PFSK-1 (cell line): ENCODE data around the gene RHOG.

Source experiments
- FOXP2 ChIP-seq: optimal IDR thresholded peaks from 2 replicates; pipeline ENCODE3; 2011; ENCODE audit warnings: borderline replicate concordance, control low read depth, inconsistent platforms; ENCODE audit not compliant: insufficient read depth; ENCODE audit errors: extremely low read length, extremely low read depth
- POLR2AphosphoS5 ChIP-seq: IDR thresholded peaks from 2 replicates; pipeline ENCODE4 v1.6.1; 2012; ENCODE audit warnings: low read depth, mild to moderate bottlenecking, control low read depth, low read length, moderate library complexity
- SIN3A ChIP-seq: IDR thresholded peaks from 2 replicates; pipeline ENCODE4 v1.6.1; 2012; ENCODE audit warnings: mild to moderate bottlenecking, low read length, moderate library complexity, borderline replicate concordance; ENCODE audit not compliant: insufficient read depth
- TAF1 ChIP-seq: IDR thresholded peaks from 2 replicates; pipeline ENCODE4 v1.6.1; 2012; ENCODE audit warnings: low read length, control low read depth, borderline replicate concordance; ENCODE audit not compliant: insufficient read depth
- TF ChIP-seq, protein P1 (sequence below), 2 experiments: IDR thresholded peaks; 2 replicates each; pipeline versions ENCODE4 v1.6.1 to v1.8.0; 2011 to 2012; ENCODE audit warnings: low read depth in 2 of 2, low read length in 2 of 2, control low read depth in 1 of 2, inconsistent platforms in 1 of 2, mild to moderate bottlenecking in 1 of 2, moderate library complexity in 1 of 2; ENCODE audit not compliant: insufficient read depth in 1 of 2

DNA sequence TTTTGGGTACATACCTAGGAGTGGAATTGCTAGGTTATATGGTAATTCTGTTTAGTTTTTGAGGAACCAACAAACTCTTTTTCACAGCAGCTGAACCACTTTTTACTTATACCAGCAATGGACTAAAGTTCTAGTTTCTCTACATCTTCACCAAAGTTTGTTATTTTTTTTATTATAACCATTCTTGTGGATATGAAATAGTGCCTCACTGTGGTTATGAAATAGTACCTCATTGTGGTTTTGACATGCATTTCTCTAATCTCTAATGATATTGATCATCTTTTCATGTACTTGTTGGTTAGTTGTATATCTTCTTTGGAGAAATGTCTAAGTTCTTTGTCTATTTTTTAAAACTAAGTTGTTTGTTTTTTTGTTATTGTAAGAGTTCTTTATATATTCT, 41.9 kb upstream of the RHOG start:
- TF ChIP-seq TAF1: no peak
- TF ChIP-seq POLR2AphosphoS5: no peak
- TF ChIP-seq SIN3A: no peak
- TF ChIP-seq, protein P1, sequence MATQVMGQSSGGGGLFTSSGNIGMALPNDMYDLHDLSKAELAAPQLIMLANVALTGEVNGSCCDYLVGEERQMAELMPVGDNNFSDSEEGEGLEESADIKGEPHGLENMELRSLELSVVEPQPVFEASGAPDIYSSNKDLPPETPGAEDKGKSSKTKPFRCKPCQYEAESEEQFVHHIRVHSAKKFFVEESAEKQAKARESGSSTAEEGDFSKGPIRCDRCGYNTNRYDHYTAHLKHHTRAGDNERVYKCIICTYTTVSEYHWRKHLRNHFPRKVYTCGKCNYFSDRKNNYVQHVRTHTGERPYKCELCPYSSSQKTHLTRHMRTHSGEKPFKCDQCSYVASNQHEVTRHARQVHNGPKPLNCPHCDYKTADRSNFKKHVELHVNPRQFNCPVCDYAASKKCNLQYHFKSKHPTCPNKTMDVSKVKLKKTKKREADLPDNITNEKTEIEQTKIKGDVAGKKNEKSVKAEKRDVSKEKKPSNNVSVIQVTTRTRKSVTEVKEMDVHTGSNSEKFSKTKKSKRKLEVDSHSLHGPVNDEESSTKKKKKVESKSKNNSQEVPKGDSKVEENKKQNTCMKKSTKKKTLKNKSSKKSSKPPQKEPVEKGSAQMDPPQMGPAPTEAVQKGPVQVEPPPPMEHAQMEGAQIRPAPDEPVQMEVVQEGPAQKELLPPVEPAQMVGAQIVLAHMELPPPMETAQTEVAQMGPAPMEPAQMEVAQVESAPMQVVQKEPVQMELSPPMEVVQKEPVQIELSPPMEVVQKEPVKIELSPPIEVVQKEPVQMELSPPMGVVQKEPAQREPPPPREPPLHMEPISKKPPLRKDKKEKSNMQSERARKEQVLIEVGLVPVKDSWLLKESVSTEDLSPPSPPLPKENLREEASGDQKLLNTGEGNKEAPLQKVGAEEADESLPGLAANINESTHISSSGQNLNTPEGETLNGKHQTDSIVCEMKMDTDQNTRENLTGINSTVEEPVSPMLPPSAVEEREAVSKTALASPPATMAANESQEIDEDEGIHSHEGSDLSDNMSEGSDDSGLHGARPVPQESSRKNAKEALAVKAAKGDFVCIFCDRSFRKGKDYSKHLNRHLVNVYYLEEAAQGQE (IDR thresholded peaks at IDR 0.05; ENCODE audit: insufficient read depth in 1 of 2, low read depth in 2 of 2, low read length in 2 of 2): no peak
- TF ChIP-seq FOXP2: no peak
